ENCODE data around the gene ZFP64.
"Not testable (repeated sequence)": the region's sequence is repeated elsewhere in the genome, so short reads cannot be mapped to it uniquely, and the experiment has no call there.

ZFP64 gene

DNA sequence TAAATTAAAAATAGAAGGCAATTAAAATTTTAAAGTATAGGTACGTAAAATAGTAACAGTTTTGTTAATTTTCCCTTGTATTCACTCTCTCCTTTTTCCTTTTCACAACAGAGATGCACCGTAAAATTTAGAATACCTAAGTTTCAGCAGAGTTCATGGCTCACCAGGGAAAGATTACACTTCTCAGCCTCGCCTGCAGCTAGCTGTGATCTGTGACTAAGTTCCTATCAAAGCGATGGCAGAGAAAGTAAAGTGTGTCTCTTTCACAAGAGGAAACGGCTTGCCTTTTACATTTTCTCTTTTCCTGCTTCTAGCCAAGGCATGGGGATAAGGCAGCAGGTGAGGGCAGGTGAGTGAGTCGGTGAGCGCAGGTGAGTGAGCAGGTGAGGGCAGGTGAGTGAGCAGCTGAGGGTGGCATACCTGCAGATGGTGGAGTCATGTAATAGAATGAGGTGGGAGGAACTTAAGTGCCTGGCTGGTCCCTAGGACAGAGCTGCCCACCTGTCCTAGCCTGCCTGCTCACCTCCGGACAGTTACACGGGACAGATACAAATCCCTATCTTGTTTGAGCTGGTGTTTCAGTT is 30.9 kb downstream of the ZFP64 start:
- H3K4me1 ChIP-seq = no peaks in the 10 kb centered on the region
- no peak for DNase-seq (ENCODE audit: low spot score in 2 of 2)
- in situ Hi-C loops (cut with MboI; ENCODE audit: low sequenced_read_pairs) = no loop called here
- no peak overlapping the region for H3K4me3 ChIP-seq
- peaks cover 7% of the 10 kb centered on the region for H3K9me3 ChIP-seq
- H3K36me3 ChIP-seq (replicated peaks) = peaks cover 56% of the 10 kb centered on the region
- H3K27me3 ChIP-seq (ENCODE audit: low read depth) = no peaks in the 10 kb centered on the region

- DNase-seq (ENCODE audit: low spot score in 2 of 2) = no peak
Observed at GRCh38 chr20:52160049-52160570, 31.5 kb downstream of the ZFP64 start.

GRCh38 chr20:52154575-52154974 is 37.0 kb downstream of the ZFP64 start:
- in situ Hi-C loops (cut with MboI; ENCODE audit: low sequenced_read_pairs) = no loop called here
- no peaks in the 10 kb centered on the region for H3K4me1 ChIP-seq
- peaks cover 31% of the 10 kb centered on the region for H3K36me3 ChIP-seq (replicated peaks)
- no peaks in the 10 kb centered on the region for H3K27me3 ChIP-seq (ENCODE audit: low read depth)
- no peak overlapping the region for H3K4me3 ChIP-seq
- DNase-seq (ENCODE audit: low spot score in 2 of 2) = no peak
- peaks cover 4% of the 10 kb centered on the region; the same call in 1 of the 2 replicates for H3K9me3 ChIP-seq

More at GRCh38 chr20:52160049-52160570, 31.5 kb downstream of the ZFP64 start:
- Histone ChIP-seq H3K27me3 (ENCODE audit: low read depth) (no peaks in the 10 kb centered on the region), H3K36me3 (replicated peaks) (peaks cover 51% of the 10 kb centered on the region), H3K9me3 (peaks cover 4% of the 10 kb centered on the region; the same call in 1 of the 2 replicates), H3K4me3 (no peak overlapping the region), H3K4me1 (no peaks in the 10 kb centered on the region)
- in situ Hi-C loops (cut with MboI; ENCODE audit: low sequenced_read_pairs) = no loop called here

DNA sequence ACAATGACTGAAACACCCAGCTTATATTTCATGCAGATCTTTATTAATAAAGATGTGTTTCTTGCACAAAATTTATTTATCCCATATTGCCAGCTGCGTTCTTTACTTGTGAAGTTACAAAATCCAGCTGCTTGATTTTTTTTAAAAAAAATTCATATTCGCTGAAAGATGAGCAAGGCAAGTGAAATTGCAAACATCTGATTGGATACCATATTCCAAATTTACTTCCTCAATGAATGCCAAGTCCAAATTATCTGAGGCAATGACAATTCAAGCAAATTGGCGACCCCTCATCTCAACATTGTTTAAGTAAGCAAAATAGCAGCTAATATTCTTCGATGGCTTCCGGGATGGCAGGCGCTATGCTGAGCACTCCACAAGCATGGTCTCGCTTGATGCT is 37.7 kb downstream of the ZFP64 start:
- no peaks in the 10 kb centered on the region for H3K27me3 ChIP-seq (ENCODE audit: low read depth)
- peaks cover under 1% of the 10 kb centered on the region; the same call in 1 of the 2 replicates for H3K9me3 ChIP-seq
- in situ Hi-C loops (cut with MboI; ENCODE audit: low sequenced_read_pairs) = no loop called here
- no peaks in the 10 kb centered on the region for H3K4me1 ChIP-seq
- no peak overlapping the region for H3K4me3 ChIP-seq
- no peak for DNase-seq (ENCODE audit: low spot score in 2 of 2)
- H3K36me3 ChIP-seq (replicated peaks) = peaks cover 24% of the 10 kb centered on the region

GRCh38 chr20:52152921-52153320 is 38.7 kb downstream of the ZFP64 start:
- Histone ChIP-seq H3K9me3 (no peaks in the 10 kb centered on the region; the same call in 1 of the 2 replicates), H3K4me1 (no peaks in the 10 kb centered on the region), H3K4me3 (no peak overlapping the region), H3K27me3 (ENCODE audit: low read depth) (no peaks in the 10 kb centered on the region), H3K36me3 (replicated peaks) (peaks cover 15% of the 10 kb centered on the region)
- DNase-seq (ENCODE audit: low spot score in 2 of 2) = no peak
- in situ Hi-C loops (cut with MboI; ENCODE audit: low sequenced_read_pairs) = no loop called here

DNA sequence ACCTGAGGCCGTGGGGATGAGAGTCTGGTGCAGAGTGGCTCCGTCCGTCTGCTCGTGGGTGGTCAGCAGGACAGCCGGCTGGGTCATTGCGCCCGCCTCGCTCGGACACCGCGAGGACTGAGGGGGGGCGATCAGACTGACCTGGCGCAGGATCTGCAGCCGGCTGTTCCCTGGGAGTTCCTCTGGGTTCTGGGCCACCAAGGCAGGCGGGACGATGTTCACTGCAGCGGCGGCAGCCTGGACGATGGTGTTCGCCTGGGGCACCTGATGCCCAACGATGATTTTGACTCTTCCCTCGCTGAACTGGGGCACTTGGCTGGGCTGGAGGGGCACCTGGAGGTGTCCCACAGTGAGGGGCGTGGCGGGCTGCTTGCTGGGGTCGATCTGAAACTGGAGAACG is 39.2 kb downstream of the ZFP64 start:
- peaks cover 10% of the 10 kb centered on the region for H3K36me3 ChIP-seq (replicated peaks)
- DNase-seq (ENCODE audit: low spot score in 2 of 2) = no peak
- no peaks in the 10 kb centered on the region; the same call in 1 of the 2 replicates for H3K9me3 ChIP-seq
- no peaks in the 10 kb centered on the region for H3K27me3 ChIP-seq (ENCODE audit: low read depth)
- no peak overlapping the region for H3K4me3 ChIP-seq
- in situ Hi-C loops (cut with MboI; ENCODE audit: low sequenced_read_pairs) = no loop called here
- no peaks in the 10 kb centered on the region for H3K4me1 ChIP-seq

DNA sequence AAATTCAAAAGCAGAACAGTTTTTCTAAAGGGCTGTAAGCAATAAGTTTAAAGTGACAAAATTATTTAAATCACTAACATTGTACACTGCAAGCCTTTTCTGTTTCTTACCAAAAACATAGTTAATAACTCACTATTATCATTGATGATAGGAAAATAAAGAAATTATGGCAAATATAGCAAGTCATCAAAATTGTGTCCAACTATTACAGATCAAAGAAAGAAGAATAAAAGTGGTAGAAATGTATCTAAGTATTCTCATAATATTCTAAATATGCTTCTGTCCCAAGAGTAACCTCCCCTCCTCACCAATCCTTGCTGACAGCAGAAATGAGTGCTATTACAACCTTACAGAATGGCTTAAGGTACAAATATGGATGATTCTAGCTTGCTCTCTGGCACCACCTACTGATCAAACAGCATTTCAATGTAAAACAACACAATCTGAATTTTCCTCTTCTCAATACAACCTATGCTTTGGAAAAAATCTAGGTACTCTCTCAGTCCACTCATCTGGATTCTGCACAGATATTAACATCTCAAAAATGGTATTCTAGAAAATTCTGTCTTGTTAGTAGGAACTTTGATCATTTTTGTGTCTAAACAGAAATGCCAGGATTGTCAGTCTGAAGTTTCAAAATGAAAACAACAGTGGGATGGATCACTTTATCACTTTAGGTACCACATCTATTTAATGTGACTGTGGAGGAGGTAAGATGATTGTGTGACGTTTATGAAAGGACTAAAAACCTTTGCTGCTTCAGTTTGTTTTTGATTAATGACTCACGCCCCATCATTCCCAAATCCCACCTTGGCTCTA is 40.9 kb downstream of the ZFP64 start:
- DNase-seq (ENCODE audit: low spot score in 2 of 2) = peak; percentile 53 to 56
- Histone ChIP-seq H3K9me3 (no peaks in the 10 kb centered on the region), H3K27me3 (ENCODE audit: low read depth) (no peaks in the 10 kb centered on the region), H3K4me3 (no peak overlapping the region), H3K36me3 (replicated peaks) (no peaks in the 10 kb centered on the region), H3K4me1 (no peaks in the 10 kb centered on the region)
- in situ Hi-C loops (cut with MboI; ENCODE audit: low sequenced_read_pairs) = no loop called here

- DNase-seq (ENCODE audit: low spot score in 2 of 2) = no peak
- Histone ChIP-seq H3K9me3 (no peaks in the 10 kb centered on the region), H3K4me1 (no peaks in the 10 kb centered on the region), H3K4me3 (no peak overlapping the region), H3K36me3 (replicated peaks) (no peaks in the 10 kb centered on the region), H3K27me3 (ENCODE audit: low read depth) (no peaks in the 10 kb centered on the region)
- in situ Hi-C loops (cut with MboI; ENCODE audit: low sequenced_read_pairs) = no loop called here
Observed at GRCh38 chr20:52145587-52145986, 46.0 kb downstream of the ZFP64 start.

DNA sequence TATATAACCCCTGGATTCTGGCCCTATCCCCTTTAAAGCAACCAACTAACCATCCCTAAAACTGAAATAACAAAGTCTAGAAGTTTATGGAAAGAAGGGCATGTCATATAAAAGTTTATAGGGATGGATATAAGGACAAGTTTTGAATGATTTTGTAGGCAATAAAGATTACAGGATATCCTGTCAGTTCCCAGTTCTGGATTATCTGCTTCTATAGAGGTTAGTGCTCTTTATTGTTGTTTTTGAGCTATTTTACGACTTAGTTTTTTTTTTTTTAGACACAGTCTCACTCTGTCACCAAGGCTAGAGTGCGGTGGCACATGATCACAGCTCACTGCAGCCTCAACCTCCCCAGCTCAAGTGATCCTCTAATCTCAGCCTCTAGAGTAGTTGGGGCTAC is 48.3 kb downstream of the ZFP64 start:
- Histone ChIP-seq H3K4me1 (no peaks in the 10 kb centered on the region), H3K9me3 (no peaks in the 10 kb centered on the region), H3K27me3 (ENCODE audit: low read depth) (no peaks in the 10 kb centered on the region), H3K36me3 (replicated peaks) (no peaks in the 10 kb centered on the region), H3K4me3 (no peak overlapping the region)
- in situ Hi-C loops (cut with MboI; ENCODE audit: low sequenced_read_pairs) = no loop called here
- DNase-seq (ENCODE audit: low spot score in 2 of 2) = no peak

GRCh38 chr20:52142757-52143156 is 48.8 kb downstream of the ZFP64 start:
- in situ Hi-C loops (cut with MboI; ENCODE audit: low sequenced_read_pairs) = no loop called here
- Histone ChIP-seq H3K36me3 (replicated peaks) (no peaks in the 10 kb centered on the region), H3K4me1 (no peaks in the 10 kb centered on the region), H3K9me3 (no peaks in the 10 kb centered on the region), H3K27me3 (ENCODE audit: low read depth) (no peaks in the 10 kb centered on the region), H3K4me3 (no peak overlapping the region)
- DNase-seq (ENCODE audit: low spot score in 2 of 2) = no peak

- Histone ChIP-seq H3K9me3 (no peaks in the 10 kb centered on the region), H3K4me1 (no peaks in the 10 kb centered on the region), H3K27me3 (ENCODE audit: low read depth) (no peaks in the 10 kb centered on the region), H3K36me3 (replicated peaks) (no peaks in the 10 kb centered on the region), H3K4me3 (no peak overlapping the region)
- no peak for DNase-seq (ENCODE audit: low spot score in 2 of 2)
- in situ Hi-C loops (cut with MboI; ENCODE audit: low sequenced_read_pairs) = no loop called here
Observed at GRCh38 chr20:52139986-52140385, 51.6 kb downstream of the ZFP64 start.

- no peak for DNase-seq (ENCODE audit: low spot score in 2 of 2)
- Histone ChIP-seq H3K27me3 (ENCODE audit: low read depth) (no peaks in the 10 kb centered on the region), H3K4me1 (no peaks in the 10 kb centered on the region), H3K9me3 (no peaks in the 10 kb centered on the region), H3K36me3 (replicated peaks) (no peaks in the 10 kb centered on the region), H3K4me3 (no peak overlapping the region)
- in situ Hi-C loops (cut with MboI; ENCODE audit: low sequenced_read_pairs) = no loop called here
Observed at GRCh38 chr20:52137850-52138249, 53.7 kb downstream of the ZFP64 start.

DNA sequence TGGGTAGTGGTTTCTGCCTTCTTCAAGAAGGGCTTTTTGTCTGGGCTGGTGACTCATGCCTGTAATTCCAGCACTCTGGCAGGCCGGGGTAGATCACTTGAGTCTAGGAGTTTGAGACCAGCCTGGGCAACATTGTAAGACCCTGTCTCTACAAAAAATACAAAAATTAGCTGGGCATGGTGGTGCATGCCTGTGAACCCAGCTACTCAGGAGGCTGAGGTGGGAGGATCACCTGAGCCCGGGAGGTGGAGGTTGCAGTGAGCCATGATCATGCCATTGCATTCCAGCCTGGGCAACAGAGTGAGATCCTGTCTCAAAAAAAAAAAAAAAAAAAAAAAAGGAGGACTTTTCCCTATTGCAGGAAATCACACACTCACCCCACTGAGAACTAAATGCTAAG is 57.9 kb downstream of the ZFP64 start:
- H3K27me3 ChIP-seq (ENCODE audit: low read depth); H3K4me3 ChIP-seq; H3K9me3 ChIP-seq; H3K36me3 ChIP-seq (replicated peaks); in situ Hi-C loops (cut with MboI; ENCODE audit: low sequenced_read_pairs); DNase-seq (ENCODE audit: low spot score in 2 of 2); H3K4me1 ChIP-seq: not testable (repeated sequence)

DNA sequence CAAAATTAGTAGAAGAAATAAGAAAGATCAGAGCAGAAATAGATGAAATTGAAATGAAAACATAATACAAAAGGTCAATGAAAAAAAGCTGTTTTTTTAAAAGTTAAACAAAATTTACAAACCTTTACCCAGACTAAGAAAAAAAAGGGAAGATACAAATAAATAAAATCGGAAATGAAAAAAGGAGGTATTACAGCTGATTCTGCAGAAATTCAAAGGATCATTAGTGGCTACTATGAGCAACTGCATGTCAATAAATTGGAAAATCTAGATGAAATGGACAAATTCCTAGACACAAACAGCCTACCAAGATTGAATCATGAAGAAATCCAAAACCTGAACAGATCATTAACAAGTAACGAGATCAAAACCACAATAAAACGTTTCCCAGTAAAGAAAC is 59.2 kb downstream of the ZFP64 start:
- Histone ChIP-seq H3K9me3 (no peaks in the 10 kb centered on the region), H3K4me1 (no peaks in the 10 kb centered on the region), H3K36me3 (replicated peaks) (no peaks in the 10 kb centered on the region), H3K27me3 (ENCODE audit: low read depth) (no peaks in the 10 kb centered on the region), H3K4me3 (no peak overlapping the region)
- in situ Hi-C loops (cut with MboI; ENCODE audit: low sequenced_read_pairs) = no loop called here
- no peak for DNase-seq (ENCODE audit: low spot score in 2 of 2)
